IMR-90 (cell line): ENCODE data around the gene DACH1. TPM values are rescaled to one million over a fixed set of nuclear protein-coding genes. Genes with fewer than 3 reads are reported as not detected.

Experiments used
- ATAC-seq: fragments of 200-7000 bp; cut with Tn5 transposase; 2 replicates; pipeline ENCODE4 v1.9.1; 2020; ENCODE audit warnings: low read depth, mild to moderate bottlenecking, moderate library complexity
- BruUV-seq: library from RNA; stranded (reverse); fragments of 400-500 nt; replicated peaks from 2 replicates; lab custom pipeline; 2021; lab: Mats Ljungman, UMichigan
- CTCF ChIA-PET: fragments of 300-600 bp; formaldehyde crosslinking; extraction: SDS; loops from one replicate; lab custom pipeline; 2021; ENCODE audit warnings: antibody characterized with exemption; lab: Yijun Ruan, JAX
- POLR2A ChIA-PET: fragments of 300-600 bp; sonication (Branson Sonifier 250); formaldehyde crosslinking; loops from one replicate; lab custom pipeline; 2022; ENCODE audit warnings: antibody characterized with exemption; ENCODE audit not compliant: unreplicated experiment; lab: Charles Lee
- DNase-seq: peaks from one replicate; pipeline ENCODE4 v3.0.0; 2013
- H2AFZ ChIP-seq: replicated peaks from 2 replicates; pipeline ENCODE3; 2013; ENCODE audit warnings: low read length, mild to moderate bottlenecking; ENCODE audit not compliant: poor library complexity
- H2AK5ac ChIP-seq: 2 replicates; pipeline ENCODE4 v1.6.1; 2013; ENCODE audit warnings: low read depth, low read length, inconsistent platforms
- H2AK9ac ChIP-seq: replicated peaks from 2 replicates; pipeline ENCODE3; 2013; ENCODE audit warnings: mild to moderate bottlenecking, low read depth, low read length, moderate library complexity; ENCODE audit not compliant: poor library complexity
- H2BK120ac ChIP-seq: 2 replicates; pipeline ENCODE4 v1.6.1; 2013; ENCODE audit warnings: low read depth, low read length, inconsistent platforms
- H2BK15ac ChIP-seq: 3 replicates; pipeline ENCODE4 v1.6.1; 2013; ENCODE audit warnings: low read depth, low read length, inconsistent platforms
- H2BK20ac ChIP-seq: 2 replicates; pipeline ENCODE4 v1.6.1; 2013; ENCODE audit warnings: low read depth, mild to moderate bottlenecking, inconsistent platforms, low read length, moderate library complexity
- H2BK5ac ChIP-seq: 2 replicates; pipeline ENCODE4 v1.6.1; 2013; ENCODE audit warnings: mild to moderate bottlenecking, low read depth, low read length, inconsistent platforms; ENCODE audit not compliant: poor library complexity, severe bottlenecking
- H3K14ac ChIP-seq: replicated peaks from 2 replicates; pipeline ENCODE4 v1.6.1; 2013; ENCODE audit warnings: low read depth, low read length, inconsistent platforms
- H3K18ac ChIP-seq: 2 replicates; pipeline ENCODE4 v1.6.1; 2013; ENCODE audit warnings: low read depth, low read length, control low read depth
- H3K23ac ChIP-seq: 2 replicates; pipeline ENCODE4 v1.6.1; 2013; ENCODE audit warnings: low read depth, low read length, inconsistent platforms
- H3K27ac ChIP-seq: 2 replicates; pipeline ENCODE4 v1.5.1; 2013; ENCODE audit warnings: mild to moderate bottlenecking, control low read depth, low read length; ENCODE audit not compliant: insufficient read depth
- H3K27me3 ChIP-seq: 2 replicates; pipeline ENCODE4 v1.6.1; 2013; ENCODE audit warnings: low read length; ENCODE audit not compliant: control insufficient read depth, insufficient read depth
- H3K36me3 ChIP-seq: 2 replicates; pipeline ENCODE4 v1.6.1; 2013; ENCODE audit warnings: low read length, mixed read lengths; ENCODE audit not compliant: control insufficient read depth, insufficient read depth
- H3K4ac ChIP-seq: 2 replicates; pipeline ENCODE4 v1.6.1; 2013; ENCODE audit warnings: low read depth, low read length, inconsistent platforms
- H3K4me1 ChIP-seq: 2 replicates; pipeline ENCODE4 v1.6.1; 2013; ENCODE audit warnings: low read length, mixed read lengths; ENCODE audit not compliant: control insufficient read depth, insufficient read depth
- H3K4me2 ChIP-seq: 2 replicates; pipeline ENCODE4 v1.6.1; 2013; ENCODE audit warnings: low read depth, mild to moderate bottlenecking, control low read depth, low read length, moderate library complexity
- H3K4me3 ChIP-seq: 2 replicates; pipeline ENCODE4 v1.5.1; 2013; ENCODE audit warnings: low read depth, mild to moderate bottlenecking, control low read depth, low read length, moderate library complexity; ENCODE audit not compliant: insufficient read depth
- H3K56ac ChIP-seq: 2 replicates; pipeline ENCODE4 v1.6.1; 2013; ENCODE audit warnings: low read length, inconsistent platforms; ENCODE audit not compliant: insufficient read depth; ENCODE audit errors: extremely low read depth
- H3K79me1 ChIP-seq, 2 experiments: 2 replicates each; pipeline ENCODE4 v1.6.1; 2013; ENCODE audit warnings: low read length in 2 of 2, inconsistent platforms in 1 of 2, low read depth in 1 of 2
- H3K9ac ChIP-seq: 2 replicates; pipeline ENCODE4 v1.6.1; 2013; ENCODE audit warnings: low read depth, low read length, control low read depth
- H3K9me1 ChIP-seq: 2 replicates; pipeline ENCODE4 v1.6.1; 2013; ENCODE audit warnings: low read length, inconsistent platforms; ENCODE audit not compliant: insufficient read depth
- H3K9me3 ChIP-seq: 2 replicates; pipeline ENCODE4 v1.6.1; 2013; ENCODE audit warnings: low read length; ENCODE audit not compliant: control insufficient read depth, insufficient read depth
- H4K20me1 ChIP-seq: 2 replicates; pipeline ENCODE4 v1.6.1; 2013; ENCODE audit warnings: low read length, inconsistent platforms; ENCODE audit not compliant: insufficient read depth
- H4K5ac ChIP-seq: 2 replicates; pipeline ENCODE4 v1.6.1; 2013; ENCODE audit warnings: mild to moderate bottlenecking, low read depth, low read length, control low read depth
- H4K8ac ChIP-seq, 2 experiments: 2 replicates each; pipeline ENCODE4 v1.6.1; 2013; ENCODE audit warnings: low read depth in 2 of 2, low read length in 2 of 2, control low read depth in 1 of 2, inconsistent platforms in 1 of 2
- H4K91ac ChIP-seq: 2 replicates; pipeline ENCODE4 v1.6.1; 2013; ENCODE audit warnings: low read depth, low read length, inconsistent platforms; ENCODE audit not compliant: insufficient read depth
- BHLHE40 ChIP-seq: fragments of 150-350 bp; IDR thresholded peaks from 2 replicates; pipeline ENCODE4 v1.6.1; 2016; ENCODE audit warnings: mild to moderate bottlenecking, low read depth, low read length
- CEBPB ChIP-seq: IDR thresholded peaks from 2 replicates; pipeline ENCODE4 v1.6.1; 2012; ENCODE audit warnings: low read depth, low read length, improper control_type of control experiment
- MAFK ChIP-seq: IDR thresholded peaks from 2 replicates; pipeline ENCODE4 v1.6.1; 2012; ENCODE audit warnings: low read depth, low read length, improper control_type of control experiment
- MAZ ChIP-seq: IDR thresholded peaks from 2 replicates; pipeline ENCODE4 v1.6.1; 2012; ENCODE audit warnings: low read depth, mild to moderate bottlenecking, low read length, improper control_type of control experiment, moderate library complexity, borderline replicate concordance
- MXI1 ChIP-seq: IDR thresholded peaks from 2 replicates; pipeline ENCODE4 v1.6.1; 2012; ENCODE audit warnings: low read depth, mild to moderate bottlenecking, low read length, moderate library complexity, borderline replicate concordance
- POLR2A ChIP-seq: IDR thresholded peaks from 2 replicates; pipeline ENCODE4 v1.6.1; 2012; ENCODE audit warnings: mild to moderate bottlenecking, low read depth, low read length
- RAD21 ChIP-seq: IDR thresholded peaks from 2 replicates; pipeline ENCODE4 v1.6.1; 2012; ENCODE audit warnings: low read length, improper control_type of control experiment
- RCOR1 ChIP-seq: IDR thresholded peaks from 2 replicates; pipeline ENCODE4 v1.6.1; 2012; ENCODE audit warnings: mild to moderate bottlenecking, low read length, improper control_type of control experiment; ENCODE audit not compliant: insufficient replicate concordance
- RFX5 ChIP-seq: IDR thresholded peaks from 2 replicates; pipeline ENCODE4 v1.8.0; 2012; ENCODE audit warnings: low read depth, mild to moderate bottlenecking, low read length, moderate library complexity
- SMC3 ChIP-seq: fragments of 150-350 bp; IDR thresholded peaks from 2 replicates; pipeline ENCODE4 v1.6.1; 2016; ENCODE audit warnings: low read depth, mild to moderate bottlenecking, antibody characterized with exemption, low read length, moderate library complexity
- WGBS, 2 experiments: methylation state at CpG; one replicate each; pipeline versions ENCODE4 v1.1.5 to v1.1.7; 2013; ENCODE audit warnings: missing lambda C conversion rate in 2 of 2; ENCODE audit not compliant: insufficient read length in 1 of 2; ENCODE audit errors: extremely low coverage in 2 of 2; 5-methylcytosine and 5-hydroxymethylcytosine counted together
- dilution Hi-C: fragments of 300-500 bp; cut with HindIII; formaldehyde crosslinking; loops from one replicate; pipeline ENCODE4 v1.14.3; 2018; ENCODE audit warnings: low sequenced_read_pairs; ENCODE audit not compliant: unreplicated experiment
- in situ Hi-C: fragments of 300-500 bp; cut with MboI; formaldehyde crosslinking; loops from 3 replicates; pipeline ENCODE4 v1.14.3; 2019; ENCODE audit warnings: low sequenced_read_pairs, inconsistent platforms, mixed read lengths
- intact Hi-C: fragments of 100-400 bp; cut with micrococcal nuclease; formaldehyde crosslinking; loops from 2 replicates; pipeline ENCODE4 v1.10.0; 2022
- polyA plus RNA-seq, 3 experiments: library from polyadenylated mRNA; depleted of rRNA; stranded (reverse); fragments of >200 nt; gene quantifications; 2 replicates each; pipeline ENCODE4 v1.2.3, GENCODE V29; 2012; ENCODE audit warnings: low replicate concordance in 1 of 3
- total RNA-seq: library from RNA; depleted of rRNA; stranded (reverse); fragments of >200 nt; gene quantifications from 2 replicates; pipeline ENCODE4 v1.2.3, GENCODE V29; 2012
- TF ChIP-seq, protein P1 (sequence below): fragments of 150-350 bp; IDR thresholded peaks from 2 replicates; pipeline ENCODE4 v1.6.1; 2016; ENCODE audit warnings: low read depth, mild to moderate bottlenecking, low read length, moderate library complexity, borderline replicate concordance
- TF ChIP-seq, protein P2 (sequence below): fragments of 150-350 bp; IDR thresholded peaks from 2 replicates; pipeline ENCODE4 v1.6.1; 2017; ENCODE audit warnings: mild to moderate bottlenecking, antibody characterized with exemption, low read length, low read depth

DACH1 gene
- total and polyA plus RNA-seq, 2 of the 4 experiments (the other 2 are of a cell fraction), result not detected

DNA sequence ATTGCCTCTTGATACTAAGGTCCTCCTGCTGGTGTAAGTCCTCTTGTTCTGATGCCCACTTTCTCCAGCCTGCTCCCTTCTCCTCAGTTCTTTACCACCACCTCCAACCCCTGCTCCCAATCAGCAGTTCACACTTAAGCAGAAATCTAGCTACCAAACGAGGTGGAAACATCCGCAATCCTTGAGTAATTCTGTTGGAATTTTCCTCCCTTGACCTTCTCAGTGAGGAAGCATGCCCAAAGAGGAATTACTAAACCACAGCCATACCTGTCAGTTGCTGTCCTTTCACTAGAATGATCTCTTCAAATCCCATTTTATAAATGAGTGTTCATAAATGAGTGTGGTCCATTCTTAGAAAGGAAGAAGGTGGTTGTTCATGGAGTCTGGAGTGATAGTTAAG, 289.9 kb downstream of the DACH1 start:
- POLR2A ChIA-PET, result no interaction called here
- peak overlapping the region; percentile 72 for H2AFZ ChIP-seq
- no TSS peak for BruUV-seq
- no peak overlapping the region for H3K18ac ChIP-seq
- no peak overlapping the region for H2AK9ac ChIP-seq
- no peaks in the 10 kb centered on the region for H3K36me3 ChIP-seq
- no peaks in the 10 kb centered on the region for H3K9me1 ChIP-seq
- no peak overlapping the region for H3K9ac ChIP-seq
- intact Hi-C loops, result no loop called here
- no peaks in the 10 kb centered on the region for H3K9me3 ChIP-seq
- H4K91ac ChIP-seq, result no peak overlapping the region
- no peak overlapping the region for H2BK120ac ChIP-seq
- H3K4me2 ChIP-seq, result no peak overlapping the region
- peak overlapping the region; percentile 37; the same call in 1 of the 2 replicates for H3K23ac ChIP-seq
- CTCF ChIA-PET, result no interaction called here
- no peaks in the 10 kb centered on the region for H3K27me3 ChIP-seq
- WGBS, 2 experiments, result no CpG with 5 or more reads among the region's 2 CpGs
- TF ChIP-seq RAD21 (no peak), MAFK (no peak), CEBPB (no peak), POLR2A (no peak), MXI1 (no peak), BHLHE40 (no peak), RFX5 (no peak), MAZ (no peak), SMC3 (no peak), RCOR1 (no peak)
- TF ChIP-seq, protein P1, sequence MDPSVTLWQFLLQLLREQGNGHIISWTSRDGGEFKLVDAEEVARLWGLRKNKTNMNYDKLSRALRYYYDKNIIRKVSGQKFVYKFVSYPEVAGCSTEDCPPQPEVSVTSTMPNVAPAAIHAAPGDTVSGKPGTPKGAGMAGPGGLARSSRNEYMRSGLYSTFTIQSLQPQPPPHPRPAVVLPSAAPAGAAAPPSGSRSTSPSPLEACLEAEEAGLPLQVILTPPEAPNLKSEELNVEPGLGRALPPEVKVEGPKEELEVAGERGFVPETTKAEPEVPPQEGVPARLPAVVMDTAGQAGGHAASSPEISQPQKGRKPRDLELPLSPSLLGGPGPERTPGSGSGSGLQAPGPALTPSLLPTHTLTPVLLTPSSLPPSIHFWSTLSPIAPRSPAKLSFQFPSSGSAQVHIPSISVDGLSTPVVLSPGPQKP, result no peak
- TF ChIP-seq, protein P2, sequence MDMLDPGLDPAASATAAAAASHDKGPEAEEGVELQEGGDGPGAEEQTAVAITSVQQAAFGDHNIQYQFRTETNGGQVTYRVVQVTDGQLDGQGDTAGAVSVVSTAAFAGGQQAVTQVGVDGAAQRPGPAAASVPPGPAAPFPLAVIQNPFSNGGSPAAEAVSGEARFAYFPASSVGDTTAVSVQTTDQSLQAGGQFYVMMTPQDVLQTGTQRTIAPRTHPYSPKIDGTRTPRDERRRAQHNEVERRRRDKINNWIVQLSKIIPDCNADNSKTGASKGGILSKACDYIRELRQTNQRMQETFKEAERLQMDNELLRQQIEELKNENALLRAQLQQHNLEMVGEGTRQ, result no peak
- H3K56ac ChIP-seq, result no peak overlapping the region
- H2BK20ac ChIP-seq, result peak overlapping the region; percentile 19; the same call in 1 of the 2 replicates
- H4K5ac ChIP-seq, result no peak overlapping the region
- H3K4ac ChIP-seq, result 0 out of 2 replicates have a peak overlapping the region, but pooled peaks have one; percentile 27
- no peaks in the 10 kb centered on the region for H3K79me1 ChIP-seq
- H4K20me1 ChIP-seq, result no peaks in the 10 kb centered on the region
- no peak for ATAC-seq
- no peak overlapping the region for H3K4me3 ChIP-seq
- in situ Hi-C loops, result no loop called here
- dilution Hi-C loops, result no loop called here
- DNase-seq, result no peak
- H3K14ac ChIP-seq, result peak overlapping the region; percentile 40; the same call in 1 of the 2 replicates
- no peak overlapping the region for H2BK15ac ChIP-seq
- no peaks in the 10 kb centered on the region for H3K4me1 ChIP-seq
- H2AK5ac ChIP-seq, result no peak overlapping the region
- H2BK5ac ChIP-seq, result no peak overlapping the region
- no peak overlapping the region for H3K27ac ChIP-seq
- no peak overlapping the region for H4K8ac ChIP-seq
